HepG2 (cell line): ENCODE measurements around the gene TBX6. TPM values are rescaled to one million over a fixed set of nuclear protein-coding genes. Genes with fewer than 3 reads are reported as not detected.

ENCODE experiments used
- BRD4 ChIP-seq: sonication (generic); formaldehyde crosslinking; IDR thresholded peaks from 2 replicates; pipeline ENCODE4 v1.4.0; 2020; ENCODE audit warnings: missing genetic modification reagents
- CBX5 ChIP-seq: sonication (generic); formaldehyde crosslinking; IDR thresholded peaks from 2 replicates; pipeline ENCODE4 v1.4.0; 2020; ENCODE audit warnings: missing genetic modification reagents, borderline replicate concordance
- JUNB ChIP-seq: sonication (generic); formaldehyde crosslinking; IDR thresholded peaks from 2 replicates; pipeline ENCODE4 v1.8.0; 2022; ENCODE audit warnings: missing genetic modification reagents, mild to moderate bottlenecking, borderline replicate concordance
- KAT8 ChIP-seq: IDR thresholded peaks from 2 replicates; pipeline ENCODE4 v1.6.1; 2016; ENCODE audit warnings: missing genetic modification reagents, missing compliant biosample characterization
- KLF12 ChIP-seq: sonication (generic); formaldehyde crosslinking; IDR thresholded peaks from 2 replicates; pipeline ENCODE4 v1.4.0; 2020; ENCODE audit warnings: missing genetic modification reagents, borderline replicate concordance
- MTF2 ChIP-seq: sonication (generic); formaldehyde crosslinking; IDR thresholded peaks from 2 replicates; pipeline ENCODE4 v1.5.0; 2020; ENCODE audit warnings: missing genetic modification reagents, borderline replicate concordance
- PAX8 ChIP-seq: sonication (generic); formaldehyde crosslinking; IDR thresholded peaks from 2 replicates; pipeline ENCODE4 v1.8.0; 2022; ENCODE audit warnings: mild to moderate bottlenecking, missing genetic modification reagents, borderline replicate concordance
- PCBP1 ChIP-seq: fragments of 200-400 bp; formaldehyde crosslinking; IDR thresholded peaks from 2 replicates; pipeline ENCODE4 v1.6.1; 2017; ENCODE audit warnings: mild to moderate bottlenecking, low read depth, low read length, borderline replicate concordance
- REXO4 ChIP-seq: sonication (generic); formaldehyde crosslinking; IDR thresholded peaks from 2 replicates; pipeline ENCODE4 v1.8.0; 2022; ENCODE audit warnings: missing genetic modification reagents, mild to moderate bottlenecking, borderline replicate concordance
- ZBTB42 ChIP-seq: sonication (generic); formaldehyde crosslinking; IDR thresholded peaks from 2 replicates; pipeline ENCODE4 v1.5.0; 2020; ENCODE audit warnings: mild to moderate bottlenecking, missing genetic modification reagents
- ZGPAT ChIP-seq: IDR thresholded peaks from 2 replicates; pipeline ENCODE4 v1.6.1; 2016; ENCODE audit warnings: mild to moderate bottlenecking
- ZIK1 ChIP-seq: sonication (generic); formaldehyde crosslinking; IDR thresholded peaks from 2 replicates; pipeline ENCODE4 v1.5.0; 2020; ENCODE audit warnings: mild to moderate bottlenecking, low read depth, missing genetic modification reagents, borderline replicate concordance
- ZNF136 ChIP-seq: sonication (generic); formaldehyde crosslinking; IDR thresholded peaks from 2 replicates; pipeline ENCODE4 v1.8.1; 2022; ENCODE audit warnings: low read depth, mild to moderate bottlenecking, moderate library complexity, missing genetic modification reagents
- ZNF263 ChIP-seq: sonication (generic); formaldehyde crosslinking; IDR thresholded peaks from 2 replicates; pipeline ENCODE4 v1.4.0; 2020; ENCODE audit warnings: missing genetic modification reagents
- ZNF282 ChIP-seq: fragments of 450-650 bp; IDR thresholded peaks from 2 replicates; pipeline ENCODE4 v1.6.1; 2018; ENCODE audit not compliant: partially characterized antibody
- ZNF296 ChIP-seq: sonication (generic); formaldehyde crosslinking; conservative IDR thresholded peaks from 2 replicates; pipeline ENCODE4 v1.5.0; 2020; ENCODE audit warnings: mild to moderate bottlenecking, missing genetic modification reagents
- ZNF383 ChIP-seq: sonication (generic); formaldehyde crosslinking; IDR thresholded peaks from 2 replicates; pipeline ENCODE4 v1.4.0; 2020; ENCODE audit warnings: missing genetic modification reagents, mild to moderate bottlenecking, borderline replicate concordance
- ZNF629 ChIP-seq: sonication (generic); formaldehyde crosslinking; conservative IDR thresholded peaks from 2 replicates; pipeline ENCODE4 v1.5.0; 2020; ENCODE audit warnings: missing genetic modification reagents
- polyA plus RNA-seq, 8 experiments: library from polyadenylated mRNA; depleted of rRNA in 3 of 8; stranded (reverse) in 7 of 8; unstranded in 1 of 8; fragments of >200 nt; fragmentation: Illumina TruSeq in 4 of 8; extraction: Trizol in 4 of 8; gene quantifications; 2 replicates each; pipeline versions ENCODE4 v1.2.1 to v1.2.3, GENCODE V29; 2011 to 2016; ENCODE audit warnings: low read depth in 4 of 8, missing spikeins in 1 of 8, mixed read lengths in 1 of 8; ENCODE audit not compliant: insufficient read depth in 1 of 8
- total RNA-seq, 5 experiments: library from RNA; depleted of rRNA; stranded (reverse); fragments of >200 nt; fragmentation: Illumina TruSeq; extraction: Trizol; gene quantifications; 2 replicates each; pipeline ENCODE4 v1.2.3, GENCODE V29; 2016; ENCODE audit warnings: low read depth in 1 of 5
- TF ChIP-seq, protein P1 (sequence below): sonication (generic); formaldehyde crosslinking; conservative IDR thresholded peaks from 2 replicates; pipeline ENCODE4 v1.8.0; 2022; ENCODE audit warnings: low read depth, missing genetic modification reagents
- TF ChIP-seq, protein P2 (sequence below): sonication (generic); formaldehyde crosslinking; IDR thresholded peaks from 2 replicates; pipeline ENCODE4 v1.4.0; 2020; ENCODE audit warnings: low read depth, mild to moderate bottlenecking, missing genetic modification reagents
- TF ChIP-seq, protein P3 (sequence below): sonication (generic); formaldehyde crosslinking; IDR thresholded peaks from 2 replicates; pipeline ENCODE4 v1.9.0; 2022; ENCODE audit warnings: low read depth, missing genetic modification reagents
- TF ChIP-seq, protein P4 (sequence below): sonication (generic); formaldehyde crosslinking; IDR thresholded peaks from 2 replicates; pipeline ENCODE4 v1.8.1; 2022; ENCODE audit warnings: mild to moderate bottlenecking, missing genetic modification reagents

Gene TBX6
- total and polyA plus RNA-seq, 2 of the 13 experiments (the other 11 are each of a cell fraction or from before 2014, with no cell fraction given) = 0.24 to 0.42 TPM

- TF ChIP-seq BRD4 (CRISPR knock-in tag) (peak; percentile 42; the same call in 1 of the 2 replicates), ZNF629 (no peak), ZNF282 (no peak), ZGPAT (CRISPR knock-in tag) (no peak; the same call in 1 of the 2 replicates), ZNF263 (peak; percentile 98), PAX8 (CRISPR knock-in tag) (peak; percentile 42; the same call in 1 of the 2 replicates), PCBP1 (no peak), ZNF296 (CRISPR knock-in tag) (no peak), MTF2 (CRISPR knock-in tag) (no peak), ZNF136 (CRISPR knock-in tag) (no peak), ZBTB42 (no peak), JUNB (CRISPR knock-in tag) (no peak), ZNF383 (CRISPR knock-in tag) (no peak), REXO4 (CRISPR knock-in tag) (no peak), CBX5 (CRISPR knock-in tag) (peak; percentile 47; the same call in 1 of the 2 replicates), KLF12 (CRISPR knock-in tag) (no peak; the same call in 1 of the 2 replicates), KAT8 (CRISPR knock-in tag) (peak; percentile 74), ZIK1 (CRISPR knock-in tag) (no peak)
- TF ChIP-seq, protein P1, sequence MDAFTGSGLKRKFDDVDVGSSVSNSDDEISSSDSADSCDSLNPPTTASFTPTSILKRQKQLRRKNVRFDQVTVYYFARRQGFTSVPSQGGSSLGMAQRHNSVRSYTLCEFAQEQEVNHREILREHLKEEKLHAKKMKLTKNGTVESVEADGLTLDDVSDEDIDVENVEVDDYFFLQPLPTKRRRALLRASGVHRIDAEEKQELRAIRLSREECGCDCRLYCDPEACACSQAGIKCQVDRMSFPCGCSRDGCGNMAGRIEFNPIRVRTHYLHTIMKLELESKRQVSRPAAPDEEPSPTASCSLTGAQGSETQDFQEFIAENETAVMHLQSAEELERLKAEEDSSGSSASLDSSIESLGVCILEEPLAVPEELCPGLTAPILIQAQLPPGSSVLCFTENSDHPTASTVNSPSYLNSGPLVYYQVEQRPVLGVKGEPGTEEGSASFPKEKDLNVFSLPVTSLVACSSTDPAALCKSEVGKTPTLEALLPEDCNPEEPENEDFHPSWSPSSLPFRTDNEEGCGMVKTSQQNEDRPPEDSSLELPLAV (CRISPR knock-in tag) = no peak
- TF ChIP-seq, protein P2, sequence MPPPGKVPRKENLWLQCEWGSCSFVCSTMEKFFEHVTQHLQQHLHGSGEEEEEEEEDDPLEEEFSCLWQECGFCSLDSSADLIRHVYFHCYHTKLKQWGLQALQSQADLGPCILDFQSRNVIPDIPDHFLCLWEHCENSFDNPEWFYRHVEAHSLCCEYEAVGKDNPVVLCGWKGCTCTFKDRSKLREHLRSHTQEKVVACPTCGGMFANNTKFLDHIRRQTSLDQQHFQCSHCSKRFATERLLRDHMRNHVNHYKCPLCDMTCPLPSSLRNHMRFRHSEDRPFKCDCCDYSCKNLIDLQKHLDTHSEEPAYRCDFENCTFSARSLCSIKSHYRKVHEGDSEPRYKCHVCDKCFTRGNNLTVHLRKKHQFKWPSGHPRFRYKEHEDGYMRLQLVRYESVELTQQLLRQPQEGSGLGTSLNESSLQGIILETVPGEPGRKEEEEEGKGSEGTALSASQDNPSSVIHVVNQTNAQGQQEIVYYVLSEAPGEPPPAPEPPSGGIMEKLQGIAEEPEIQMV (CRISPR knock-in tag) = no peak; the same call in 1 of the 2 replicates
- TF ChIP-seq, protein P3, sequence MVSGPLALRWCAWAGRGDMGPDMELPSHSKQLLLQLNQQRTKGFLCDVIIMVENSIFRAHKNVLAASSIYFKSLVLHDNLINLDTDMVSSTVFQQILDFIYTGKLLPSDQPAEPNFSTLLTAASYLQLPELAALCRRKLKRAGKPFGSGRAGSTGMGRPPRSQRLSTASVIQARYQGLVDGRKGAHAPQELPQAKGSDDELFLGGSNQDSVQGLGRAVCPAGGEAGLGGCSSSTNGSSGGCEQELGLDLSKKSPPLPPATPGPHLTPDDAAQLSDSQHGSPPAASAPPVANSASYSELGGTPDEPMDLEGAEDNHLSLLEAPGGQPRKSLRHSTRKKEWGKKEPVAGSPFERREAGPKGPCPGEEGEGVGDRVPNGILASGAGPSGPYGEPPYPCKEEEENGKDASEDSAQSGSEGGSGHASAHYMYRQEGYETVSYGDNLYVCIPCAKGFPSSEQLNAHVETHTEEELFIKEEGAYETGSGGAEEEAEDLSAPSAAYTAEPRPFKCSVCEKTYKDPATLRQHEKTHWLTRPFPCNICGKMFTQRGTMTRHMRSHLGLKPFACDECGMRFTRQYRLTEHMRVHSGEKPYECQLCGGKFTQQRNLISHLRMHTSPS (CRISPR knock-in tag) = peak; percentile 25; the same call in 1 of the 2 replicates
- TF ChIP-seq, protein P4, sequence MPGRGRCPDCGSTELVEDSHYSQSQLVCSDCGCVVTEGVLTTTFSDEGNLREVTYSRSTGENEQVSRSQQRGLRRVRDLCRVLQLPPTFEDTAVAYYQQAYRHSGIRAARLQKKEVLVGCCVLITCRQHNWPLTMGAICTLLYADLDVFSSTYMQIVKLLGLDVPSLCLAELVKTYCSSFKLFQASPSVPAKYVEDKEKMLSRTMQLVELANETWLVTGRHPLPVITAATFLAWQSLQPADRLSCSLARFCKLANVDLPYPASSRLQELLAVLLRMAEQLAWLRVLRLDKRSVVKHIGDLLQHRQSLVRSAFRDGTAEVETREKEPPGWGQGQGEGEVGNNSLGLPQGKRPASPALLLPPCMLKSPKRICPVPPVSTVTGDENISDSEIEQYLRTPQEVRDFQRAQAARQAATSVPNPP (CRISPR knock-in tag) = no peak
Measured at GRCh38 chr16:30063893-30064728, 27.6 kb downstream of the TBX6 start (continued).
